Endothelial cell of umbilical vein (primary cell): ENCODE data around the gene RCOR1. TPM values are rescaled to one million over a fixed set of nuclear protein-coding genes. Genes with fewer than 3 reads are reported as not detected.

ENCODE experiments used
- BruUV-seq: library from RNA; stranded (reverse); fragments of 400-500 nt; replicated peaks from 2 replicates; lab custom pipeline; 2021; lab: Mats Ljungman, UMichigan
- CTCF ChIA-PET: fragments of 300-600, 350-600 bp; sonication (Branson Sonifier 250); formaldehyde crosslinking; loops from one replicate; lab custom pipeline; 2021; ENCODE audit warnings: antibody characterized with exemption, inconsistent platforms; lab: Charles Lee
- POLR2A ChIA-PET: fragments of 300-600, 350-600 bp; sonication (Branson Sonifier 250); formaldehyde crosslinking; loops from one replicate; lab custom pipeline; 2021; ENCODE audit warnings: antibody characterized with exemption, inconsistent platforms; lab: Charles Lee
- DNase-seq: peaks from one replicate; pipeline ENCODE4 v3.0.0-alpha.2; 2011; ENCODE audit warnings: low read depth, low spot score
- FAIRE-seq: peaks from 2 replicates; lab custom pipeline; 2011; peaks lifted over from hg19 to GRCh38; lab: Jason Lieb, UNC
- H2AFZ ChIP-seq: 2 replicates; pipeline ENCODE4 v1.6.0; 2012; ENCODE audit warnings: low read depth, low read length, control low read depth, inconsistent platforms
- H3K27ac ChIP-seq: 2 replicates; pipeline ENCODE4 v1.5.1; 2011; ENCODE audit warnings: low read depth, mild to moderate bottlenecking, control low read depth, low read length, moderate library complexity; ENCODE audit not compliant: insufficient read depth
- H3K27me3 ChIP-seq, 2 experiments: 2 replicates each; pipeline versions ENCODE4 v1.6.0 to v1.6.1; 2011; ENCODE audit warnings: low read length in 2 of 2, mixed read lengths in 1 of 2; ENCODE audit not compliant: control insufficient read depth in 2 of 2, insufficient read depth in 2 of 2
- H3K36me3 ChIP-seq, 2 experiments: 2 replicates in 1 of 2; 3 replicates in 1 of 2; pipeline ENCODE4 v1.5.1; 2011; ENCODE audit warnings: low read length in 2 of 2, mild to moderate bottlenecking in 1 of 2, moderate library complexity in 1 of 2; ENCODE audit not compliant: control insufficient read depth in 2 of 2, insufficient read depth in 2 of 2; ENCODE audit errors: extremely low read depth in 1 of 2
- H3K4me1 ChIP-seq: 3 replicates; pipeline ENCODE4 v1.5.1; 2011; ENCODE audit warnings: mild to moderate bottlenecking, low read length; ENCODE audit not compliant: control insufficient read depth, insufficient read depth; ENCODE audit errors: extremely low read depth
- H3K4me2 ChIP-seq: 2 replicates; pipeline ENCODE4 v1.6.1; 2011; ENCODE audit warnings: low read length, control low read depth, mixed read lengths; ENCODE audit not compliant: insufficient read depth
- H3K4me3 ChIP-seq, 3 experiments: fragments of 200-600 bp in 1 of 3; sonication (generic), shearing (Covaris generic) in 1 of 3; replicated peaks in 1 of 3; 2 replicates each; pipeline ENCODE4 v1.5.1; 2011 to 2016; ENCODE audit warnings: control low read depth in 3 of 3, low read length in 3 of 3, mild to moderate bottlenecking in 2 of 3, inconsistent platforms in 1 of 3, low read depth in 1 of 3, moderate library complexity in 1 of 3; ENCODE audit not compliant: insufficient read depth in 1 of 3
- H3K79me2 ChIP-seq: 2 replicates; pipeline ENCODE4 v1.6.0; 2012; ENCODE audit warnings: low read length, inconsistent platforms; ENCODE audit not compliant: control insufficient read depth, insufficient read depth
- H3K9ac ChIP-seq: replicated peaks from 2 replicates; pipeline ENCODE3; 2011; ENCODE audit warnings: low read length, control low read depth; ENCODE audit not compliant: insufficient read depth; ENCODE audit errors: extremely low read depth
- H3K9me1 ChIP-seq: replicated peaks from 3 replicates; pipeline ENCODE4 v1.6.0; 2011; ENCODE audit warnings: mild to moderate bottlenecking, low read length; ENCODE audit not compliant: control insufficient read depth, insufficient read depth; ENCODE audit errors: extremely low read depth
- H3K9me3 ChIP-seq: replicated peaks from 2 replicates; pipeline ENCODE4 v1.5.1; 2012; ENCODE audit warnings: low read length, inconsistent platforms; ENCODE audit not compliant: control insufficient read depth, insufficient read depth
- H4K20me1 ChIP-seq: replicated peaks from 2 replicates; pipeline ENCODE3; 2011; ENCODE audit warnings: mild to moderate bottlenecking, low read length; ENCODE audit not compliant: control insufficient read depth, insufficient read depth; ENCODE audit errors: extremely low read depth
- EZH2 ChIP-seq: IDR thresholded peaks from 2 replicates; pipeline ENCODE4 v1.6.1; 2012; ENCODE audit warnings: borderline replicate concordance, low read depth, mild to moderate bottlenecking, moderate library complexity, low read length, inconsistent platforms; ENCODE audit not compliant: severe bottlenecking
- FOS ChIP-seq: IDR thresholded peaks from 2 replicates; pipeline ENCODE4 v1.6.1; 2011; ENCODE audit warnings: mild to moderate bottlenecking, low read length, moderate library complexity, borderline replicate concordance; ENCODE audit not compliant: insufficient read depth
- GATA2 ChIP-seq: IDR thresholded peaks from 2 replicates; pipeline ENCODE4 v1.7.0; 2011; ENCODE audit warnings: low read depth, mild to moderate bottlenecking, moderate library complexity, mixed read lengths, low read length; ENCODE audit not compliant: insufficient read length, insufficient read depth
- JUN ChIP-seq: IDR thresholded peaks from 2 replicates; pipeline ENCODE4 v1.6.1; 2011; ENCODE audit warnings: borderline replicate concordance, low read depth; ENCODE audit not compliant: insufficient read length, insufficient read depth
- MYC ChIP-seq: IDR thresholded peaks from one replicate; pipeline ENCODE4 v1.6.1; 2011; ENCODE audit warnings: mild to moderate bottlenecking, low read depth, low read length
- POLR2A ChIP-seq: IDR thresholded peaks from 2 replicates; pipeline ENCODE4 v1.6.1; 2012; ENCODE audit warnings: low read depth, mild to moderate bottlenecking, control low read depth, low read length
- POLR2AphosphoS5 ChIP-seq: IDR thresholded peaks from 2 replicates; pipeline ENCODE4 v1.6.1; 2012; ENCODE audit warnings: low read depth, mild to moderate bottlenecking, control low read depth, low read length, moderate library complexity; ENCODE audit not compliant: insufficient read depth
- dilution Hi-C: fragments of 300-500 bp; cut with MboI; formaldehyde crosslinking; loops from one replicate; pipeline ENCODE4 v1.15.0; 2019; ENCODE audit warnings: low sequenced_read_pairs; ENCODE audit not compliant: extremely low pct_ligation_motif_present
- intact Hi-C: fragments of 100-400 bp; cut with micrococcal nuclease; formaldehyde crosslinking; loops from one replicate; pipeline ENCODE4 v1.10.0; 2022
- polyA plus RNA-seq, 4 experiments: library from polyadenylated mRNA; depleted of rRNA in 3 of 4; stranded (reverse) in 3 of 4; unstranded in 1 of 4; fragments of >200 nt; gene quantifications; 2 replicates each; pipeline versions ENCODE4 v1.2.1 to v1.2.3, GENCODE V29; 2011 to 2012; ENCODE audit warnings: missing spikeins in 1 of 4
- total RNA-seq: library from RNA; stranded (reverse); gene quantifications from 2 replicates; pipeline ENCODE4 v1.2.3, GENCODE V29; 2021
- TF ChIP-seq, protein P1 (sequence below): IDR thresholded peaks from 2 replicates; pipeline ENCODE4 v1.6.1; 2011; ENCODE audit not compliant: insufficient read depth, insufficient read length
- TF ChIP-seq, protein P2 (sequence below), 2 donors: IDR thresholded peaks; 1 replicate in 1 of 2; 2 replicates in 1 of 2; pipeline ENCODE4 v1.5.1; 2011; ENCODE audit warnings: low read length in 2 of 2, mild to moderate bottlenecking in 2 of 2, moderate library complexity in 2 of 2, control low read depth in 1 of 2, inconsistent platforms in 1 of 2, low read depth in 1 of 2; ENCODE audit not compliant: insufficient read depth in 1 of 2; ENCODE audit errors: extremely low read depth in 1 of 2

RCOR1 gene
- total and polyA plus RNA-seq, 2 donors (not counting 3 experiments of a cell fraction or from before 2014, with no cell fraction given): 15.6 to 32.2 TPM

DNA sequence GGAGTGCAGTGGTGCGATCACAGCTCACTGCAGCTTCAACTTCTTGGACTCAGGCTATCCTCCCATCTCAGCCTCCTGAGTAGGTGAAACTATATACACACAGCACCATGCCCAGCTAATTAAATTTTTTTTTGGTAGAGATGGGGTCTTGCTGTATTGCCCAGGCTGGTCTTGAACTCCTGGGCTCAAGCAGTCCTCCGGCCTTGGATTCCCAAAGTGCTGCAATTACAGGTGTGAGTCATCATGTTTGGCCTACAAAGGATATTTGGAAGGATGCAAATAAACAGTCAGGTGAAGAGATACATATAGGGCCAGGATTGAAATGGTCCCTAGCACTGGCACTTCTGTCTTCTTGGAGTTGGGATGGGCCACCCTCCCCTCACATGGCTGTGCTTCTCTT is 23.9 kb downstream of the RCOR1 start:
- no peak overlapping the region for H2AFZ ChIP-seq
- no TSS peak for BruUV-seq
- intact Hi-C loops: no loop called here
- dilution Hi-C loops: no loop called here
- POLR2A ChIA-PET: no interaction called here
- no peaks in the 10 kb centered on the region for H3K9me3 ChIP-seq
- no peaks in the 10 kb centered on the region for H3K36me3 ChIP-seq
- no peaks in the 10 kb centered on the region for H3K9me1 ChIP-seq
- peaks cover 72% of the 10 kb centered on the region for H3K79me2 ChIP-seq
- no peak for DNase-seq
- no peak overlapping the region for H3K4me3 ChIP-seq
- H3K27me3 ChIP-seq: no peaks in the 10 kb centered on the region
- H4K20me1 ChIP-seq: peaks cover 3% of the 10 kb centered on the region
- H3K9ac ChIP-seq: no peak overlapping the region
- TF ChIP-seq POLR2A: no peak
- no peak for TF ChIP-seq EZH2
- no peak for TF ChIP-seq GATA2
- no peak for TF ChIP-seq FOS
- TF ChIP-seq, protein P1, sequence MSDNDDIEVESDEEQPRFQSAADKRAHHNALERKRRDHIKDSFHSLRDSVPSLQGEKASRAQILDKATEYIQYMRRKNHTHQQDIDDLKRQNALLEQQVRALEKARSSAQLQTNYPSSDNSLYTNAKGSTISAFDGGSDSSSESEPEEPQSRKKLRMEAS: no peak
- no peak for TF ChIP-seq JUN
- TF ChIP-seq MYC: no peak
- no peak for TF ChIP-seq POLR2AphosphoS5
- TF ChIP-seq, protein P2, sequence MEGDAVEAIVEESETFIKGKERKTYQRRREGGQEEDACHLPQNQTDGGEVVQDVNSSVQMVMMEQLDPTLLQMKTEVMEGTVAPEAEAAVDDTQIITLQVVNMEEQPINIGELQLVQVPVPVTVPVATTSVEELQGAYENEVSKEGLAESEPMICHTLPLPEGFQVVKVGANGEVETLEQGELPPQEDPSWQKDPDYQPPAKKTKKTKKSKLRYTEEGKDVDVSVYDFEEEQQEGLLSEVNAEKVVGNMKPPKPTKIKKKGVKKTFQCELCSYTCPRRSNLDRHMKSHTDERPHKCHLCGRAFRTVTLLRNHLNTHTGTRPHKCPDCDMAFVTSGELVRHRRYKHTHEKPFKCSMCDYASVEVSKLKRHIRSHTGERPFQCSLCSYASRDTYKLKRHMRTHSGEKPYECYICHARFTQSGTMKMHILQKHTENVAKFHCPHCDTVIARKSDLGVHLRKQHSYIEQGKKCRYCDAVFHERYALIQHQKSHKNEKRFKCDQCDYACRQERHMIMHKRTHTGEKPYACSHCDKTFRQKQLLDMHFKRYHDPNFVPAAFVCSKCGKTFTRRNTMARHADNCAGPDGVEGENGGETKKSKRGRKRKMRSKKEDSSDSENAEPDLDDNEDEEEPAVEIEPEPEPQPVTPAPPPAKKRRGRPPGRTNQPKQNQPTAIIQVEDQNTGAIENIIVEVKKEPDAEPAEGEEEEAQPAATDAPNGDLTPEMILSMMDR (IDR thresholded peaks at IDR 0.05; ENCODE audit: extremely low read depth in 1 of 2, insufficient read depth in 1 of 2, low read depth in 1 of 2, low read length in 2 of 2): no peak
- no peak overlapping the region for H3K27ac ChIP-seq
- H3K4me2 ChIP-seq: no peak overlapping the region
- no peaks in the 10 kb centered on the region for H3K4me1 ChIP-seq
- FAIRE-seq: no peak
- CTCF ChIA-PET: no interaction called here
